Liver (tissue), 2 donors: ENCODE results near the gene CCL21.

Experiments
- CTCF ChIP-seq: fragments of 150-350 bp; IDR thresholded peaks from 2 replicates; pipeline ENCODE4 v1.5.1; 2017; ENCODE audit warnings: improper control_type of control experiment, low read depth, low read length; ENCODE audit not compliant: missing input control
- YY1 ChIP-seq: IDR thresholded peaks from 2 replicates; pipeline ENCODE4 v1.6.1; 2016; ENCODE audit warnings: antibody characterized with exemption, mild to moderate bottlenecking
- donor health status: healthy.

GRCh38 chr9:34693560-34693959 is 16.4 kb downstream of the CCL21 start:
- TF ChIP-seq CTCF: no peak
- TF ChIP-seq YY1: no peak
